ENCODE results near the gene AMPD2. TPM values are rescaled to one million over a fixed set of nuclear protein-coding genes. Genes with fewer than 3 reads are reported as not detected.
A peak's percentile ranks its signal among the peaks of the same experiment; 100 is the strongest.

AMPD2 gene
- total and polyA plus RNA-seq, 7 donors, result 6.5 to 47.5 (median 21.4) TPM

GRCh38 chr1:109622137-109622892 lies 2.7 kb downstream of the AMPD2 start:
- WGBS, 2 donors, result 87 to 91% methylated on average over 11 of the region's 11 CpGs
- intact Hi-C loops (cut with DNase I), result no loop called here
- Histone ChIP-seq H3K27ac (peak overlapping the region in 1 of 4 donors; percentile 16), H3K9me3 (no peaks in the 10 kb centered on the region), H3K36me3 (peaks cover 0 to 13% (median 9%) of the 10 kb centered on the region in 4 donors), H3K4me1 (peaks cover 0 to 59% (median 45%) of the 10 kb centered on the region in 4 donors), H3K27me3 (no peaks in the 10 kb centered on the region), H3K4me3 (no peak overlapping the region)
- no peak for DNase-seq
- no peak for TF ChIP-seq CTCF (IDR thresholded peaks at IDR 0.05)
- TF ChIP-seq EP300 (IDR thresholded peaks at IDR 0.05), result no peak
- TF ChIP-seq POLR2A (IDR thresholded peaks at IDR 0.05), result no peak
- TF ChIP-seq POLR2AphosphoS5 (IDR thresholded peaks at IDR 0.05), result no peak

- TF ChIP-seq EP300 (IDR thresholded peaks at IDR 0.05) (no peak), POLR2A (IDR thresholded peaks at IDR 0.05) (no peak), CTCF (IDR thresholded peaks at IDR 0.05) (no peak), POLR2AphosphoS5 (IDR thresholded peaks at IDR 0.05) (no peak)
- no peak for DNase-seq
Observed at GRCh38 chr1:109622895-109623294, 3.3 kb downstream of the AMPD2 start.

GRCh38 chr1:109623601-109624161 lies 4.0 kb downstream of the AMPD2 start:
- Histone ChIP-seq H3K36me3 (peaks cover 6 to 25% (median 16%) of the 10 kb centered on the region in 4 donors), H3K4me1 (peaks cover 0 to 54% (median 43%) of the 10 kb centered on the region in 4 donors), H3K4me3 (no peak overlapping the region), H3K27me3 (no peaks in the 10 kb centered on the region), H3K9me3 (no peaks in the 10 kb centered on the region), H3K27ac (peak overlapping the region in 3 of 4 donors; percentile 0 to 31 (median 27))
- intact Hi-C loops (cut with DNase I), result no loop called here
- no peak for DNase-seq
- TF ChIP-seq CTCF (IDR thresholded peaks at IDR 0.05) (no peak), EP300 (IDR thresholded peaks at IDR 0.05) (no peak), POLR2A (IDR thresholded peaks at IDR 0.05) (no peak), POLR2AphosphoS5 (IDR thresholded peaks at IDR 0.05) (no peak)
- WGBS, 2 donors, result 66 to 87% methylated on average over 11 of the region's 11 CpGs

More at GRCh38 chr1:109622895-109623294, 3.3 kb downstream of the AMPD2 start:
- Histone ChIP-seq H3K4me1 (peaks cover 0 to 54% (median 43%) of the 10 kb centered on the region in 4 donors), H3K36me3 (peaks cover 5 to 19% (median 9%) of the 10 kb centered on the region in 4 donors), H3K4me3 (no peak overlapping the region), H3K27me3 (no peaks in the 10 kb centered on the region), H3K9me3 (no peaks in the 10 kb centered on the region), H3K27ac (no peak overlapping the region)
- WGBS, 2 donors, result 91 to 93% methylated on average over 3 of the region's 3 CpGs
- intact Hi-C loops (cut with DNase I), result no loop called here

- no peak overlapping the region for H3K4me3 ChIP-seq
- H3K4me1 ChIP-seq, result peaks cover 0 to 47% (median 37%) of the 10 kb centered on the region in 4 donors
- DNase-seq, result no peak
- no peaks in the 10 kb centered on the region for H3K27me3 ChIP-seq
- no peak for TF ChIP-seq POLR2A (IDR thresholded peaks at IDR 0.05)
- TF ChIP-seq EP300 (IDR thresholded peaks at IDR 0.05), result no peak
- intact Hi-C loops (cut with DNase I), result no loop called here
- peaks cover 11 to 33% (median 23%) of the 10 kb centered on the region in 4 donors for H3K36me3 ChIP-seq
- peak overlapping the region; percentile 0 to 38 (median 29) for H3K27ac ChIP-seq
- no peaks in the 10 kb centered on the region for H3K9me3 ChIP-seq
- WGBS, 2 donors, result 62 to 85% methylated on average over 17 of the region's 17 CpGs
Observed at GRCh38 chr1:109624201-109625010, 4.8 kb downstream of the AMPD2 start.

All from sigmoid colon (tissue), 7 donors.